Glomerular visceral epithelial cell (primary cell): ENCODE results near the gene EXOC4.
"Not testable (repeated sequence)": the region's sequence is repeated elsewhere in the genome, so short reads cannot be mapped to it uniquely, and the experiment has no call there.

Source experiments
- DNase-seq: peaks from one replicate; pipeline ENCODE4 v3.0.0-alpha.2; 2016; ENCODE audit errors: extremely low spot score

EXOC4 gene

GRCh38 chr7:133275446-133276095 is 22.7 kb downstream of the EXOC4 start:
- DNase-seq = peak; percentile 40

GRCh38 chr7:133278975-133279374 is 26.1 kb downstream of the EXOC4 start:
- DNase-seq = not testable (repeated sequence)

- DNase-seq = no peak
Measured at GRCh38 chr7:133282094-133282493, 29.2 kb downstream of the EXOC4 start.

GRCh38 chr7:133284092-133284491 is 31.2 kb downstream of the EXOC4 start:
- no peak for DNase-seq

GRCh38 chr7:133288970-133289369 is 36.1 kb downstream of the EXOC4 start:
- DNase-seq = no peak

- DNase-seq = peak; percentile 15
Measured at GRCh38 chr7:133290041-133290440, 37.2 kb downstream of the EXOC4 start.

GRCh38 chr7:133290676-133291333 is 37.9 kb downstream of the EXOC4 start:
- DNase-seq = no peak

GRCh38 chr7:133292631-133293030 is 39.8 kb downstream of the EXOC4 start:
- no peak for DNase-seq

GRCh38 chr7:133293384-133294160 is 40.7 kb downstream of the EXOC4 start:
- DNase-seq = no peak

GRCh38 chr7:133294234-133294633 is 41.4 kb downstream of the EXOC4 start:
- no peak for DNase-seq

- no peak for DNase-seq
Measured at GRCh38 chr7:133295484-133295883, 42.6 kb downstream of the EXOC4 start.

GRCh38 chr7:133297093-133297492 is 44.2 kb downstream of the EXOC4 start:
- DNase-seq = no peak

GRCh38 chr7:133298080-133298479 is 45.2 kb downstream of the EXOC4 start:
- no peak for DNase-seq

- DNase-seq = no peak
Measured at GRCh38 chr7:133299676-133300075, 46.8 kb downstream of the EXOC4 start.

GRCh38 chr7:133300088-133300487 is 47.2 kb downstream of the EXOC4 start:
- DNase-seq = no peak

GRCh38 chr7:133300811-133301210 is 47.9 kb downstream of the EXOC4 start:
- DNase-seq = no peak

- no peak for DNase-seq
Measured at GRCh38 chr7:133301444-133301843, 48.6 kb downstream of the EXOC4 start.

- no peak for DNase-seq
Measured at GRCh38 chr7:133303372-133303771, 50.5 kb downstream of the EXOC4 start.

GRCh38 chr7:133303931-133304330 is 51.1 kb downstream of the EXOC4 start:
- no peak for DNase-seq

GRCh38 chr7:133309333-133309732 is 56.5 kb downstream of the EXOC4 start:
- no peak for DNase-seq

GRCh38 chr7:133310232-133310862 is 57.5 kb downstream of the EXOC4 start:
- DNase-seq = peak; percentile 63

- DNase-seq = no peak
Measured at GRCh38 chr7:133313575-133313974, 60.7 kb downstream of the EXOC4 start.
